Transverse colon (tissue), 3 donors: ENCODE measurements around the gene FGD5.

ENCODE experiments used
- EP300 ChIP-seq: sonication (generic); formaldehyde crosslinking; IDR thresholded peaks from one replicate; pipeline ENCODE4 v1.6.1; 2017; ENCODE audit warnings: antibody characterized with exemption, low read depth
- TF ChIP-seq, protein P1 (sequence below), 5 experiments: fragments of 200-600 bp in 3 of 5; fragments of 450-650 bp in 2 of 5; sonication (generic) in 3 of 5; IDR thresholded peaks; 1 replicate in 2 of 5; 2 replicates in 3 of 5; pipeline ENCODE4 v1.5.1; 2016 to 2017; ENCODE audit warnings: antibody characterized with exemption in 5 of 5, inconsistent platforms in 3 of 5, mild to moderate bottlenecking in 2 of 5, moderate library complexity in 1 of 5

DNA sequence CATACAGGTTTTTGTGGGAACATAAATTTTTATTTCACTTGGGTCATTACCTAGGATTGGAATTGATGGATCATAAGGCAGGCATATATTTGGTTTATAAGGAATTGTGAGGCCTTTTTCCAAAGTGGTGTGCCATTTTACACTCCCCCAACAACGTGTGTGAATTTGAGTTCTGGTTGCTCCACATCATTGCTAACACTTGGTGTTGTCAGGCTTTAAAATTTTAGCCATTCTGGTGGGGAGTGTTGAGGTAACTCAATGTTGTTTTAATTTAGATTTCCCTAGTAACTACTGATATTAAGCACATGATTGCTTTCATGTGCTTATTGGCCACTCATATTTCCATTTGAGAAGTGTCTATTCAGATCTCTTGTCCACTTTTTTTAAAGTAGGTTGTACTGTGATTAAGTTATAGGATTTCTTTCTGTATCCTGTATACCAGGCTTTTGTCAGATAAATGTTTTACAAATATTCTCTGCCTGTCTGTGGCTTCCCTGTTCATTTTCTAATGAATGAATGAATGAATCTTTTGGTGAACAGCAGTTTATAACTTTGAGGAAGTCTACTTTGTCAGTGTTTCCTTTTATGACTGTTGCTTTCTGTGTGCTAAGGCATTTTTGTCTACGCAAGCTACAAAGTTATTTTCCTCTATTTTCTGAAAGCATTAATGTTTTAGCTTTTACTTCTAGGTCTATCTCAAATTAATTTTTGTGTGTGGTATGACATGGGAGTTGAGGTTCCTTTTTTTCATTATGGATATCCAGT lies 110.7 kb downstream of the FGD5 start:
- TF ChIP-seq, protein P1, sequence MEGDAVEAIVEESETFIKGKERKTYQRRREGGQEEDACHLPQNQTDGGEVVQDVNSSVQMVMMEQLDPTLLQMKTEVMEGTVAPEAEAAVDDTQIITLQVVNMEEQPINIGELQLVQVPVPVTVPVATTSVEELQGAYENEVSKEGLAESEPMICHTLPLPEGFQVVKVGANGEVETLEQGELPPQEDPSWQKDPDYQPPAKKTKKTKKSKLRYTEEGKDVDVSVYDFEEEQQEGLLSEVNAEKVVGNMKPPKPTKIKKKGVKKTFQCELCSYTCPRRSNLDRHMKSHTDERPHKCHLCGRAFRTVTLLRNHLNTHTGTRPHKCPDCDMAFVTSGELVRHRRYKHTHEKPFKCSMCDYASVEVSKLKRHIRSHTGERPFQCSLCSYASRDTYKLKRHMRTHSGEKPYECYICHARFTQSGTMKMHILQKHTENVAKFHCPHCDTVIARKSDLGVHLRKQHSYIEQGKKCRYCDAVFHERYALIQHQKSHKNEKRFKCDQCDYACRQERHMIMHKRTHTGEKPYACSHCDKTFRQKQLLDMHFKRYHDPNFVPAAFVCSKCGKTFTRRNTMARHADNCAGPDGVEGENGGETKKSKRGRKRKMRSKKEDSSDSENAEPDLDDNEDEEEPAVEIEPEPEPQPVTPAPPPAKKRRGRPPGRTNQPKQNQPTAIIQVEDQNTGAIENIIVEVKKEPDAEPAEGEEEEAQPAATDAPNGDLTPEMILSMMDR (IDR thresholded peaks at IDR 0.05), result no peak
- TF ChIP-seq EP300, result no peak
